Chondrocyte (in vitro differentiated cells): Measurements from ENCODE around the gene SORCS1. TPM values are rescaled to one million over a fixed set of nuclear protein-coding genes. Genes with fewer than 3 reads are reported as not detected.

Experiments
- DNase-seq: peaks from one replicate; pipeline ENCODE4 v3.0.0; 2021; ENCODE audit warnings: mixed read lengths, low spot score
- H3K27ac Mint-ChIP-seq: one replicate; pipeline ENCODE4 v1.8.0; 2021; ENCODE audit warnings: mild to moderate bottlenecking, moderate library complexity, mixed read lengths; ENCODE audit not compliant: unreplicated experiment
- H3K27me3 Mint-ChIP-seq: 2 replicates; pipeline ENCODE4 v1.8.0; 2021; ENCODE audit warnings: low read depth, mixed read lengths
- H3K36me3 Mint-ChIP-seq: 2 replicates; pipeline ENCODE4 v1.8.0; 2021; ENCODE audit warnings: low read depth, mixed read lengths
- H3K4me1 Mint-ChIP-seq: 2 replicates; pipeline ENCODE4 v1.8.0; 2021; ENCODE audit warnings: low read depth, mild to moderate bottlenecking, mixed read lengths
- H3K4me3 Mint-ChIP-seq: one replicate; pipeline ENCODE4 v1.8.0; 2021; ENCODE audit warnings: mild to moderate bottlenecking, moderate library complexity, mixed read lengths; ENCODE audit not compliant: unreplicated experiment
- H3K9me3 Mint-ChIP-seq: 2 replicates; pipeline ENCODE4 v1.8.0; 2021; ENCODE audit warnings: low read depth, mixed read lengths
- total RNA-seq: library from RNA; stranded (reverse); gene quantifications from 3 replicates; pipeline ENCODE4 v1.2.1, GENCODE V29; 2021
- TF ChIP-seq, protein P1 (sequence below): fragments of 200-600 bp; sonication (generic); IDR thresholded peaks from 2 replicates; pipeline ENCODE4 v1.5.0; 2021; ENCODE audit warnings: antibody characterized with exemption, mild to moderate bottlenecking, moderate library complexity

Gene SORCS1
- total RNA-seq, 1 donor from 2014 or later, result not detected

DNA sequence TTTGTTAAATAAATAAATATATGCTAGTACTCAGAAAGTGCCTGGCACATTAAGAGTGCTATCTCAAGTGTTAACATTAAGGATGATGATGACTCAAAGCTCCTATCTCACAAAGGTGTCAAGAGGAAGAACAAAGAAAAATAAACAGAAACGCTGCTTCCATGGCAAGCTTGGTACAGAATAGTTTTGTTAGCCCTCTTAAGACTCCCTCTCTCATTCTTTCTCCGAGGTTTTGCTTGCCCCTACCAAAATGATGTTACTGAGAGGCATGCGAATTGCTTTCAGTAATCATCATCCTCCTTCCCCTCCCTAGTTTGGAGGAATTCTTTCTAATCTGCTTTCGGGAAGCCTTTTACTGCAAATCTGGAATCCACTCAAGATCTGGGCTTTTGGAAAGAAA, 96.7 kb downstream of the SORCS1 start:
- no peaks in the 10 kb centered on the region for H3K27me3 Mint-ChIP-seq
- no peaks in the 10 kb centered on the region for H3K36me3 Mint-ChIP-seq
- H3K27ac Mint-ChIP-seq, result no peak overlapping the region
- TF ChIP-seq, protein P1, sequence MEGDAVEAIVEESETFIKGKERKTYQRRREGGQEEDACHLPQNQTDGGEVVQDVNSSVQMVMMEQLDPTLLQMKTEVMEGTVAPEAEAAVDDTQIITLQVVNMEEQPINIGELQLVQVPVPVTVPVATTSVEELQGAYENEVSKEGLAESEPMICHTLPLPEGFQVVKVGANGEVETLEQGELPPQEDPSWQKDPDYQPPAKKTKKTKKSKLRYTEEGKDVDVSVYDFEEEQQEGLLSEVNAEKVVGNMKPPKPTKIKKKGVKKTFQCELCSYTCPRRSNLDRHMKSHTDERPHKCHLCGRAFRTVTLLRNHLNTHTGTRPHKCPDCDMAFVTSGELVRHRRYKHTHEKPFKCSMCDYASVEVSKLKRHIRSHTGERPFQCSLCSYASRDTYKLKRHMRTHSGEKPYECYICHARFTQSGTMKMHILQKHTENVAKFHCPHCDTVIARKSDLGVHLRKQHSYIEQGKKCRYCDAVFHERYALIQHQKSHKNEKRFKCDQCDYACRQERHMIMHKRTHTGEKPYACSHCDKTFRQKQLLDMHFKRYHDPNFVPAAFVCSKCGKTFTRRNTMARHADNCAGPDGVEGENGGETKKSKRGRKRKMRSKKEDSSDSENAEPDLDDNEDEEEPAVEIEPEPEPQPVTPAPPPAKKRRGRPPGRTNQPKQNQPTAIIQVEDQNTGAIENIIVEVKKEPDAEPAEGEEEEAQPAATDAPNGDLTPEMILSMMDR, result no peak
- H3K4me3 Mint-ChIP-seq, result no peak overlapping the region
- DNase-seq, result no peak
- H3K4me1 Mint-ChIP-seq, result no peaks in the 10 kb centered on the region
- H3K9me3 Mint-ChIP-seq, result no peaks in the 10 kb centered on the region

DNA sequence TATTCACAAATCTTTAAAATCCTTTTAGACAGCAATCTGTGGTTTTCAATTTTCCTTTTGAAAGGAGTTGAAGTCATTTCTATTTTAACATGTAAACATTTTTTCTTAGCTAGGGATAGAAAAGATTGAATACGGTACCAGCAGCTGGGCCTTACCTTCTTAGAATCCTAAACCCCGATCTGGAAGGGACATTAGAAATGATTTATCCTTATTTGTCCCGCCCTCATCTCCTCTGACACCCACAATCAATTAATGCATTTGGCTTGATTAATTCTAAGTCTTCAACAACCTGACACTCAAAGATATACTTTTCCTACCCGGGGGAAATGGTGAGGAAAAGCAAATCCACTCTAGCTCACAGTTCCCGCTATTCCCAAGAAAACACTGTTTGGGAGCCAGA, 100.4 kb downstream of the SORCS1 start:
- Mint-ChIP-seq H3K27ac (no peak overlapping the region), H3K4me3 (no peak overlapping the region)

DNA sequence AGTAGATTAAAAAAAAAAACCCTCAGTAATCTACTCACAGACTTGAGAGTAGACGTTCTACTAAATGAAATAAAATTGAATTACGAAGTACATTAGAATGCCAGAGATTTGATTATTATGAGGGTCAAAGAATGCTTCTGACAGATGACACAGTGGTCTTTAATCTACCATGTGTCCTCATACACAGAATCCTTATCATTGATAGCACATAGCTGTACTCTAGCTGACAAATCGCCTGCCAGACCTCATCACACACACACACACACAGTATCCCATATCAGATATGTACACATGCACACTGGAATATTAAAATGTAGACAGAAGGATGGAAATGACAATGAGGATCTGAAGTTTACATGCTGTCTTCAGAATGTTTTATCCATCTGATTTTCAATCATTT, 104.6 kb downstream of the SORCS1 start:
- no peaks in the 10 kb centered on the region for H3K9me3 Mint-ChIP-seq
- no peak overlapping the region for H3K4me3 Mint-ChIP-seq
- H3K27me3 Mint-ChIP-seq, result peaks cover 5% of the 10 kb centered on the region
- no peak overlapping the region for H3K27ac Mint-ChIP-seq
- TF ChIP-seq, protein P1, result no peak
- no peak for DNase-seq
- H3K36me3 Mint-ChIP-seq, result no peaks in the 10 kb centered on the region
- H3K4me1 Mint-ChIP-seq, result no peaks in the 10 kb centered on the region

More for the DNA sequence above, 100.4 kb downstream of the SORCS1 start:
- TF ChIP-seq, protein P1, result no peak
- Mint-ChIP-seq H3K36me3 (no peaks in the 10 kb centered on the region), H3K9me3 (no peaks in the 10 kb centered on the region), H3K4me1 (no peaks in the 10 kb centered on the region), H3K27me3 (no peaks in the 10 kb centered on the region)
- DNase-seq, result no peak

DNA sequence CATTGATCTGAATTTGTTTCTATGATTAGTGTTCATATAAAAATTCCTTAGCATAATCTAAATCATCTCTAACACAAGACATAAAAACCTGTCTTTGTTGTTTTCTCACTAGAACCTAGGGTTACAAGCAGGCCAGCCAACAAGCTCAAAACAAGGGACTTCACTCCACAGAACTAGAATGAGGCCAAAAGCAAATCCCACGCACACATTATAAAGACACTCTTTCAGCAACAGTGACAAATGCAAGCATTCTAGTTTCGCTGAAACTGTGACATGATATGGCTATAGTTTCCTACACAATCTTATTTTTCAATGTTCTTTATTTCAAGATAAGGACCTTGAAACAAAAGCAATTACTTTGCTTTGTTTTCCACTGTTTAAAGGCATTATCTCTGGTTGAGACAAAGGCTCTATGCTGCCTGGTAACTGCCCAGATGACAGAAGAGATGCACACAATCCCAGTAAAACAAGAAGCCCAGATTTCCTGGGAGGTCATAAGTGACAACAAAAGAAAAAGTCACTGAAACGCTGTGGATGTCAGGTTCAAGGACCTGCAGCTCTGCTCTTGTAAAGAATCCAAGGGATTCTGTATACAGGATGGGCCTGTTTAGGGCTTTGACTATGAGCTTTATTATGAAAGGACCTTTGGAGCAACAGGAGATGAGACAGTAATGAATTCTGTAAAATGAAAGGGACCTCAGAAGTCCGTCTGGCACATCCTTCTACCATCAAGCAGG, 105.3 kb downstream of the SORCS1 start:
- no peaks in the 10 kb centered on the region for H3K9me3 Mint-ChIP-seq
- H3K27ac Mint-ChIP-seq, result no peak overlapping the region
- H3K4me3 Mint-ChIP-seq, result no peak overlapping the region
- H3K36me3 Mint-ChIP-seq, result no peaks in the 10 kb centered on the region
- TF ChIP-seq, protein P1, result no peak
- DNase-seq, result no peak
- peaks cover 7% of the 10 kb centered on the region for H3K27me3 Mint-ChIP-seq
- no peaks in the 10 kb centered on the region for H3K4me1 Mint-ChIP-seq

DNA sequence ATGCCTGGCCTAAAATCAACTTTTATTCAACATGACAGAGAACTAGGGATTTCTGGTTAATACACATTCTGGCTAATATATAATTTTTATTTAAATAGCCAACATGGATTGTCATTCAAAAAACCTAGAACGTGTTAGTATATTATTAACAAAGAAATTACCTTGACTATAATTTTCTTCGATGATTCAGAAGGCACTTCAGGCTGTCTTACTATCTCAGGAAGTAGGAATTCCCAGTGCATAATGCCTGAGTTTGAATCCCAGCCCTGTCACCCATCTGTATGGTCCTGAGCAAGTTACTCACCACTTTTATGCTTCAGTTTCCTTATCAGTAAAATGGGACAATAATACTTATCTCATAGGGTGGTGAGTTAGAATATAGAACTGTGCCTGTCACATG, 106.2 kb downstream of the SORCS1 start:
- no peak overlapping the region for H3K4me3 Mint-ChIP-seq
- peaks cover 9% of the 10 kb centered on the region for H3K27me3 Mint-ChIP-seq
- TF ChIP-seq, protein P1, result no peak
- H3K27ac Mint-ChIP-seq, result no peak overlapping the region
- DNase-seq, result no peak
- H3K4me1 Mint-ChIP-seq, result no peaks in the 10 kb centered on the region
- H3K36me3 Mint-ChIP-seq, result no peaks in the 10 kb centered on the region
- H3K9me3 Mint-ChIP-seq, result no peaks in the 10 kb centered on the region
